Right renal pelvis (tissue), 4 donors: ENCODE data around the gene HADHA. TPM values are rescaled to one million over a fixed set of nuclear protein-coding genes. Genes with fewer than 3 reads are reported as not detected.
"Not testable (repeated sequence)": the region's sequence is repeated elsewhere in the genome, so short reads cannot be mapped to it uniquely, and the experiment has no call there.

Source experiments
- DNase-seq, 4 donors: peaks; one replicate each; pipeline ENCODE4 v3.0.0-alpha.2; 2013; ENCODE audit warnings: low read depth in 4 of 4, low spot score in 3 of 4, missing footprints in 1 of 4
- polyA plus RNA-seq, 4 donors: library from polyadenylated mRNA; unstranded; fragments of 120-200 nt; gene quantifications; one replicate each; pipeline ENCODE4 v1.2.1, GENCODE V29; 2013; ENCODE audit not compliant: insufficient read length in 4 of 4

HADHA gene
- polyA plus RNA-seq = 100 to 1,000 TPM; 200 to 221 (median 210) TPM

- peak; percentile 77 to 90 (median 84) for DNase-seq
These were observed at the start of gene HADHA, which contains the start of gene HADHB for GRCh38 chr2:26244309-26245230. Gene HADHA (minus strand): TSS chr2:26244632. CDS start chr2:26244596, 36 bp downstream. Gene HADHB (plus strand): TSS chr2:26244939. CDS start chr2:26254255, 9,316 bp downstream.

GRCh38 chr2:26292646-26293045 is 48.2 kb upstream of the HADHA start:
- no peak for DNase-seq

- DNase-seq = no peak
These were observed 45.6 kb upstream of the HADHA start for GRCh38 chr2:26290001-26290400.

- DNase-seq = no peak
These were observed 41.5 kb upstream of the HADHA start for GRCh38 chr2:26285931-26286330.

GRCh38 chr2:26284132-26284531 is 39.7 kb upstream of the HADHA start:
- DNase-seq = no peak

GRCh38 chr2:26283606-26284005 is 39.2 kb upstream of the HADHA start:
- DNase-seq = no peak

- DNase-seq = no peak
These were observed 36.8 kb upstream of the HADHA start for GRCh38 chr2:26281226-26281625.

- DNase-seq = no peak
These were observed 35.5 kb upstream of the HADHA start for GRCh38 chr2:26279886-26280285.

GRCh38 chr2:26276484-26277227 is 32.2 kb upstream of the HADHA start:
- DNase-seq = no peak

- peak in 2 of 4 donors; percentile 3 to 5 for DNase-seq
These were observed 29.7 kb upstream of the HADHA start for GRCh38 chr2:26274058-26274613.

GRCh38 chr2:26273501-26273900 is 29.1 kb upstream of the HADHA start:
- no peak for DNase-seq

GRCh38 chr2:26270373-26270772 is 25.9 kb upstream of the HADHA start:
- DNase-seq = no peak

GRCh38 chr2:26269571-26270158 is 25.2 kb upstream of the HADHA start:
- DNase-seq = no peak

GRCh38 chr2:26268670-26269385 is 24.4 kb upstream of the HADHA start:
- not testable (repeated sequence) for DNase-seq

- DNase-seq = no peak
These were observed 23.8 kb upstream of the HADHA start for GRCh38 chr2:26268213-26268612.

GRCh38 chr2:26258836-26259235 is 14.4 kb upstream of the HADHA start:
- not testable (repeated sequence) for DNase-seq

- no peak for DNase-seq
These were observed 11.4 kb upstream of the HADHA start for GRCh38 chr2:26255759-26256384.

- no peak for DNase-seq
These were observed 7.5 kb upstream of the HADHA start for GRCh38 chr2:26251893-26252292.

- DNase-seq = no peak
These were observed 5.2 kb upstream of the HADHA start for GRCh38 chr2:26249625-26250024.

GRCh38 chr2:26246818-26247217 is 2.4 kb upstream of the HADHA start:
- DNase-seq = no peak
